ENCODE data around the gene SLC6A18.

DNA sequence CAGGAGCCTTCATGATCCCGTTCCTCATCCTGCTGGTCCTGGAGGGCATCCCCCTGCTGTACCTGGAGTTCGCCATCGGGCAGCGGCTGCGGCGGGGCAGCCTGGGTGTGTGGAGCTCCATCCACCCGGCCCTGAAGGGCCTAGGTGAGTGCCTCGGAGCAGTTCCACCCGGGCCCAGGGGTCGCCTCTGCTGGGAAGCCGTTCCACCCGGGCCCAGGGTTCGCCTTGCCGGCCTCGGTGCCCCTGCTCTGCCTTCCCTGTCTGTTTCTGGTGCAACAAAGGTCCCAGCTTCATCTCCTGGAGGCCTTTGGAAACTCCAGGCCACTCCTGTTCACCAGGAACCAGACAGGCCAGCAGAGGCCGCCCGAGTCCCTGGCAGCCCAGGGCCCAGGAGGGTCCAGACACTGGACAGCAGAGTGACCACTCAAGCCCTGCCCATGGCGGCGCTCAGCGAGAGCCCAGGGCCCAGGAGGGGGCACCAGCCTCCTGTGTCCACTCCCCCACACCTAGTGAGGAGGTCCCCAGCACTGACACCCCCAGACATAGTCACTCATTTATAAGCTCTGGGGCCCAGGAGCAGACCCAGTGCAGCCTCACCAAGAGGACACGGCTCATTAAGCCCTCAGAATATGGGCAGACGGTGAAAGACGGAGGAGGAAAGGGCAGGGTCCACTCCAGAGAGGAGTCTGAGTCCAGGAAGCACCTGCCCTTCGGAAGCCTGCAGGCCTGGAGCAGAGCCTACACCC lies 16.3 kb upstream of the SLC6A18 start:
- TF ChIP-seq, protein P1, sequence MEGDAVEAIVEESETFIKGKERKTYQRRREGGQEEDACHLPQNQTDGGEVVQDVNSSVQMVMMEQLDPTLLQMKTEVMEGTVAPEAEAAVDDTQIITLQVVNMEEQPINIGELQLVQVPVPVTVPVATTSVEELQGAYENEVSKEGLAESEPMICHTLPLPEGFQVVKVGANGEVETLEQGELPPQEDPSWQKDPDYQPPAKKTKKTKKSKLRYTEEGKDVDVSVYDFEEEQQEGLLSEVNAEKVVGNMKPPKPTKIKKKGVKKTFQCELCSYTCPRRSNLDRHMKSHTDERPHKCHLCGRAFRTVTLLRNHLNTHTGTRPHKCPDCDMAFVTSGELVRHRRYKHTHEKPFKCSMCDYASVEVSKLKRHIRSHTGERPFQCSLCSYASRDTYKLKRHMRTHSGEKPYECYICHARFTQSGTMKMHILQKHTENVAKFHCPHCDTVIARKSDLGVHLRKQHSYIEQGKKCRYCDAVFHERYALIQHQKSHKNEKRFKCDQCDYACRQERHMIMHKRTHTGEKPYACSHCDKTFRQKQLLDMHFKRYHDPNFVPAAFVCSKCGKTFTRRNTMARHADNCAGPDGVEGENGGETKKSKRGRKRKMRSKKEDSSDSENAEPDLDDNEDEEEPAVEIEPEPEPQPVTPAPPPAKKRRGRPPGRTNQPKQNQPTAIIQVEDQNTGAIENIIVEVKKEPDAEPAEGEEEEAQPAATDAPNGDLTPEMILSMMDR (IDR thresholded peaks at IDR 0.05; ENCODE audit: low read depth, low read length): peak; percentile 56
- TF ChIP-seq EZH2phosphoT487 (IDR thresholded peaks at IDR 0.05; ENCODE audit: low read depth): no peak

Measured in OCI-LY3 (cell line).